NK-92 (cell line): ENCODE results near the gene APBA3.

Source experiments
- DNase-seq: peaks from one replicate; lab custom pipeline; 2025; ENCODE audit not compliant: unreplicated experiment; lab: John Stamatoyannopoulos, UW

APBA3 gene

GRCh38 chr19:3751236-3751635 lies 10.3 kb downstream of the APBA3 start:
- no peak for DNase-seq

DNA sequence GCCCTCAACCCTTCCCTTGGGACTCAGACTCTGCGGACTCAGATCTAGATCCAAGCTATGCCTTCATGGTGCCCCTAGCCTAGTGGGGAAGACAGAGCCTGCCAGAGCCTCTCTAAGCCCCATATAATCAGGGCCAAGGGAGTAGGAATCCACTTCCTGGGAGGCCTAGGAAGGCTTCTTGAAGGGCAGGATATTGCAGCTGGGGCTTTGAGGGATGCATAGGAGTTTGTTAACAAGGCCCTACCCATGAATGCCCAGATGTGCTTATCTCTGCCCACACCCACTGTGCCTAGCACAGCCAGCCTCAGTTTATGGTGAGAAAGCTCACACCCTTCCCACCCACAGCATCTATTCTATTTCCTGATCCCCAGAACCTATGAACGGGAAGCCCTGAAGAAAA lies 11.3 kb downstream of the APBA3 start:
- no peak for DNase-seq

- no peak for DNase-seq
Observed at GRCh38 chr19:3748965-3749364, 12.5 kb downstream of the APBA3 start.

DNA sequence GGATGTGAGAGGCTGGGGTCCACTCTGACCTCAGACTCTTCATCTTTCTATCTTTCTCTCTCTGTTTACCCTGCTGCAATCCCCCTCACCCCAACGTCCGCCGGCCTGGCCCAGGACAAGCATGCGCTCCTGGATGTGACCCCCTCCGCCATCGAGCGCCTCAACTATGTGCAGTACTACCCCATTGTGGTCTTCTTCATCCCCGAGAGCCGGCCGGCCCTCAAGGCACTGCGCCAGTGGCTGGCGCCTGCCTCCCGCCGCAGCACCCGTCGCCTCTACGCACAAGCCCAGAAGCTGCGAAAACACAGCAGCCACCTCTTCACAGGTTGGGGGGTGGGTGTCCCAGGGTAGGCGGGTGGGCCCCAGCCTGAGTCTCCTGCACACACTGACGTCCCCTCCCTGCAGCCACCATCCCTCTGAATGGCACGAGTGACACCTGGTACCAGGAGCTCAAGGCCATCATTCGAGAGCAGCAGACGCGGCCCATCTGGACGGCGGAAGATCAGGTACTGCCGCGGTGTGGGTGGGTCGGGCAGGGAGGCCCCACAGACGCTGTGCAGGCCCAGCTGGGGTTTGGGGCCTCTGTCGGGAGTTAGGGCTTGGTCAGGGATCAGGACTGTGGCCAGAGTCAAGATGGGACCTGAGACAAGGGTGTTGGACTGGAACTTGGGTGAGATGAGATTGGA lies 15.0 kb downstream of the APBA3 start:
- no peak for DNase-seq

DNA sequence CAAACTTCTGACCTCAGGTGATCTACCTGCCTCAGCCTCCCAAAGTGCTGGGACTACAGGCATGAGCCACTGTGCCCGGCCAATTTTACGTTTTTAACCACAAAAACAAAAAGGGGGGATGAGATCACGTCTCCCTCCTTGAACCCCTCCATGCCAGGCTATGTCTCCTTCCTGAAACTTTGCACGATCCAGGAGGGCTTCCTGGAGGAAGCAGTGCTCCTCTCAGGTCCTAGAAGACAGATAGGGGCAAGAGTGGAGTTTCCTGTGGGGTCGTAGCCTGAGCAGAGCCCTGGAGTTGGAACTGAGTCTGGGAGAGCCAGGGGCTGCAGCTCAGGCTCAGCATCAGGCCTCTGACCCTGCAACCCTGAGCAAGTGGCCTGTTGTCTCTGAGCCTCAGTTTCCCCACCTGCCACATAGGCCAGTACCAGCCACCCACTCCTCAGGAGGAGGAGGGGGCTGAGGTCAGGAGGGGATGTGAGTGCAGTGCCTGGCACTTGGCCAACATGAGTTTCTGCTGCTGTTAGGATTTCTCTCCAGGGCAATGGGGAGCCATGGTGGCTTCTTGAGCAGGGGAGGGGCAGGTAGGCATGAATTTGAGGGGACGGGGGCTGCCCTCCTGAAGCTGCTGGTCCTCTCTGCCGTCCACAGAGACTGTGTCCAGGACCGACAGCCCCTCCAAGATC lies 16.0 kb downstream of the APBA3 start:
- no peak for DNase-seq

- DNase-seq = no peak
Observed at GRCh38 chr19:3743486-3743885, 18.0 kb downstream of the APBA3 start.

- no peak for DNase-seq
Observed at GRCh38 chr19:3740431-3740830, 21.1 kb downstream of the APBA3 start.

GRCh38 chr19:3738477-3739220 lies 22.8 kb downstream of the APBA3 start:
- no peak for DNase-seq

DNA sequence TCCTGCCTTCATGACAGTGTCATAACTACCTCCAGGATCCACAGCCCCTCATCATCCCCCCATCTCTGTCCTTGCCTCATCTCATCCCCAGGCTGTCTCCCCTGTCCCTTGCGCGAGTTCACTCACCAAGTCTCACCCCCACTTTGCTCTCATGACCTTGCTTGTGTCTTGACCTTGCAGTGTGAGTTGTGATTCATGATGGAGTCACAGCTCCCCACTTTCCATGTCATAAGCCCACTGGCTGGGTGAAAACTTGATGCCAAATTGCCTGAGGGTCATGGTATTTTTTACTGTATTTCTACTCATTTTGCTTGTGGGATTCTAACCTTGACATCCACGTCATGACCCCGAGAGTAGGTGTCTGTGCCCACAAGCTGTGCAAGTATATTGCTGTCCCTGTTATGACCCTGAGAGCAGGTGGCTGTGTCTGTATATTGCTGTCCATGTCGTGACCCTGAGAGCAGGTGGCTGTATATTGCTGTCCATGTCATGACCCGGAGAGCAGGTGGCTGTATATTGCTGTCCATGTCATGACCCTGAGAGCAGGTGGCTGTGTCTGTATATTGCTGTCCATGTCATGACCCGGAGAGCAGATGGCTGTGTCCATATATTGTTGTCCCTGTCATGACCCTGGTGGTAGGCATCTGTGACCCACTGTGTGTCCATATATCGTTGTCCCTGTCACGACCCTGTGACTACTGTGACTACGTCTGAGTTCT lies 23.8 kb downstream of the APBA3 start:
- DNase-seq = no peak

GRCh38 chr19:3736106-3736724 lies 25.3 kb downstream of the APBA3 start:
- no peak for DNase-seq

GRCh38 chr19:3734310-3734600 lies 27.2 kb downstream of the APBA3 start:
- no peak for DNase-seq

DNA sequence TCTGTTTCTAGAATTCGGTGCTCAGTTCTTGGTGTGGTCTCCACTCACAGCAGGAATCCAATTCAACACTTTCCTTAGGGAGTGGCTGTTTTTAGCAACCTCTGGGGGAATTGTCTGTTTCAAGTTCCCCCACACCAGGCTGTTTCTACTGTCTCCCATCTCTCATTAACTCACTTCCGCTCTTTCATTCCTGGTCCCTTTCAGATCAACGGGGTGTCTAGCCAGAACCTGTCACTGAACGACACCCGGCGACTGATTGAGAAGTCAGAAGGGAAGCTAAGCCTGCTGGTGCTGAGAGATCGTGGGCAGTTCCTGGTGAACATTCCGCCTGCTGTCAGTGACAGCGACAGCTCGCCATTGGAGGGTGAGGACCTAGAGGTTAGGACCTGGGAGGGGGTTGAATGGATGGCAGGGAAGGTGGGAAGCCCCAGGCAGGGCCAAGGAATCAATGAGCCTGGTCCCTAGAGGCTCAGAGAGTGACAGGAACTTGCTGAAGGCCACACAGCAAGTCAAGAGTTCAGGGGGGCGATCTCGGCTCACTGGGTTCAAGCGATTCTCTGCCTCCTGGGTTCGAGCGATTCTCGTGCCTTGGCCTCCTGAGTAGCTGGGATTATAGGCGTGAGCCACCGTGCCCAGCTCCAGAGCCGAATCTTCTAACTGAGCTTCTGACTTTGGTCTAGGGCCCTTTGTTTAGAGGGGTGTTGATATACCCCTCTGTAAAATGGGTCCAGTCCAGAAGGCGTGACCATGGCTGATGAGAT lies 27.8 kb downstream of the APBA3 start:
- DNase-seq = no peak

DNA sequence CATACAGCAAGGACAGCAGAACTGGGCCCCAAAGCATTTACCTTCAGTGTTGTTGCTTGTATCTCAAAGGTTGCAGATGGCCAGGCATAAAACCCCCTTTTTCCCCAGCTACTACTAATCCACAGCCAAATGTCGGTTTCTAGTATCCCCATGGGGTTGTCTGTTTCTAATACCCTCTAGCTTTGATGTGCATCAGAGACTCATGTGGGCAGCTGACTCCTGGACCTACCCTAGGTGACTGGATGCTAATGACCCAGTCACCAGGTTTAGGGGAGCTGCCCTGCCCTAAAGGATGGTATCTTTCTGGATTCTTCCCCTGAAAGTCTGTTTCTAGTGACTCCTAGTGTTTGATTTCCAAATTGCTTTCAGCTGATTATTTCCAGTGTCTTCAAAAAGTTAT lies 29.4 kb downstream of the APBA3 start:
- DNase-seq = no peak

DNA sequence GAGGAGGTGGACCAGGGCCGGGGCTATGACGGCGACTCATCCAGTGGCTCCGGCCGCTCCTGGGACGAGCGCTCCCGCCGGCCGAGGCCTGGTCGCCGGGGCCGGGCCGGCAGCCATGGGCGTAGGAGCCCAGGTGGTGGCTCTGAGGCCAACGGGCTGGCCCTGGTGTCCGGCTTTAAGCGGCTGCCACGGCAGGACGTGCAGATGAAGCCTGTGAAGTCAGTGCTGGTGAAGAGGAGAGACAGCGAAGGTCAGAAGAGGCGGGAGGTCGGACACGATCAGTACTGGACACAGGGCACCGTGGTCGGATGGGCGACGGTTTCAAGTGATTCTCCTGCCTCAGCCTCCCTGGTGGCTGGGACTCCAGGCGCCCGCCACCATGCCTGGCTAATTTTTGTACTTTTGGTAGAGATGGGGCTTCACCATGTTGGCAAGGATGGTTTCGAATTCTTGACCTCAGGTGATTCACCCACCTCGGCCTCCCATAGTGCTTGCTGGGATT lies 31.0 kb downstream of the APBA3 start:
- DNase-seq = no peak

DNA sequence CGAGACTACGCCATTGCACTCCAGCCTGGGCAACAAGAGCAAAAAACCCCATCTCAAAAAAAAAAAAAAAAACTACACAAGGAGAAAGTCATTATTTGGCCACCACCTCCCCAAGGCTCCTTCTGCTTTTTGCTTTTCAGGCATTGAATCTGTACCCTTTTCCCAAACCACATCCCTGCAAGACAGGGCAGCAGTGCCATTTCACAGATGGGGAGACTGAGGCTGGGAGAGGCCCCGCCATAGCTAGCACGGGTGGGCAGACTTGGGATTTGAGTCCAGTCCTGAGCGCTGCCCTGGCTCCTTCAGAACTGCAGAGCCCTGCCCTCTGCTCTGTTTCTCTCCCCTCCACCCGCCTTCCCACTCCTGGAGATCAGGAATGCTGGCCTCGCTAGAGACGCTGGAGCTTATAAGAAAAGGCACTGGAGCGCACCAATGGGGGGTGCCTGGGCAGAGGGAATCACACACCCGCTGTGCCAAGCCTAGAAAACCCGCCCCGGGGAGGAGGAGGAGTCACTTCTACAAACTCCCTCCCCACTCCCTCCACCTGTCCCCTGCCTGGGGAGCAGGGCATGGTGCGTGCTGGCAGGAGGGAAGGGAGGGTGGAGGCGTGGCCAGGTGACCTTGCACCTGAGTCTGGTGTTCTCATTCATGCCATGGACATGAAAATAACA lies 35.7 kb downstream of the APBA3 start:
- no peak for DNase-seq

GRCh38 chr19:3725121-3725520 lies 36.4 kb downstream of the APBA3 start:
- DNase-seq = no peak

DNA sequence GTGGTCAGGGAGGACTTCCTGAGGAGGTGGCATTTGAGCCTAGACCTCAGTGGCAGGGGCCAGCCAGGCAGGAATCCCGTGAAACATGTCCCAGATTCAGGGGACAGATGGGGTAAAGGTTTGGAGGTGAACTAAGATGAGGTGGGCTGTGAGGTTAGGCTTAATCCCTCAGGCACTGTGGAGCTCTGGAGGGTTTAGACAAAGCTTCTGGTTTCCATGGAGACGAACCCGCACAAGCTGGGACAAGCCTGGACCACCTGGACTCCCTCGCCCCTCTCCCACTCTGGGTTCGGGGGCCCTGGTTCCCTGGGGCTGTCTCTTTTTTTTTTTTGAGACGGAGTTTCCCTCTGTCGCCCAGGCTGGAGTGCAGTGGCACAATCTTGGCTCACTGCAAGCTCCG lies 37.6 kb downstream of the APBA3 start:
- no peak for DNase-seq

DNA sequence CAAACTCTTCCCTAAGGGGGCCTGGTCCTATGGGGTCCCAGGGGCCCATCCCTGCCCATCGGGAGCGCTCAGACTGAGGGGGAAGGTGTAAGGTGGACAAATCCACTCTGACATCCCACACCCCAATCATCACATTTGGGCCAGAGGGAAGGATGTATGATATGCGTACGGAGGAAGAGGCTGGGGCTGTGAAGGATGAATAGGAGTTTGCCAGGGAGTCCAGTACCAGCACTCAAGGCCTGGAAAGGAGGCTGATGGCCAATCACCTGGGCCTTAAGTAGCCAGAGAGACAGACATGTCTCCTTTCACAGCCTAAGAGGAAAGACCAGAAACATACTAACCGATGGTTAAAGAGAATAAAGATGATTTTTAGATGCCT lies 38.4 kb downstream of the APBA3 start:
- DNase-seq = no peak

- DNase-seq = no peak
Observed at GRCh38 chr19:3722443-3723109, 38.9 kb downstream of the APBA3 start.
